ENCODE measurements around the gene CDK11B. TPM values are rescaled to one million over a fixed set of nuclear protein-coding genes. Genes with fewer than 3 reads are reported as not detected.
"Not testable (repeated sequence)": the region's sequence is repeated elsewhere in the genome, so short reads cannot be mapped to it uniquely, and the experiment has no call there.

Gene CDK11B
- polyA plus RNA-seq (2012; ENCODE audit: insufficient read depth, insufficient read length, low read depth) = 163 TPM

DNA sequence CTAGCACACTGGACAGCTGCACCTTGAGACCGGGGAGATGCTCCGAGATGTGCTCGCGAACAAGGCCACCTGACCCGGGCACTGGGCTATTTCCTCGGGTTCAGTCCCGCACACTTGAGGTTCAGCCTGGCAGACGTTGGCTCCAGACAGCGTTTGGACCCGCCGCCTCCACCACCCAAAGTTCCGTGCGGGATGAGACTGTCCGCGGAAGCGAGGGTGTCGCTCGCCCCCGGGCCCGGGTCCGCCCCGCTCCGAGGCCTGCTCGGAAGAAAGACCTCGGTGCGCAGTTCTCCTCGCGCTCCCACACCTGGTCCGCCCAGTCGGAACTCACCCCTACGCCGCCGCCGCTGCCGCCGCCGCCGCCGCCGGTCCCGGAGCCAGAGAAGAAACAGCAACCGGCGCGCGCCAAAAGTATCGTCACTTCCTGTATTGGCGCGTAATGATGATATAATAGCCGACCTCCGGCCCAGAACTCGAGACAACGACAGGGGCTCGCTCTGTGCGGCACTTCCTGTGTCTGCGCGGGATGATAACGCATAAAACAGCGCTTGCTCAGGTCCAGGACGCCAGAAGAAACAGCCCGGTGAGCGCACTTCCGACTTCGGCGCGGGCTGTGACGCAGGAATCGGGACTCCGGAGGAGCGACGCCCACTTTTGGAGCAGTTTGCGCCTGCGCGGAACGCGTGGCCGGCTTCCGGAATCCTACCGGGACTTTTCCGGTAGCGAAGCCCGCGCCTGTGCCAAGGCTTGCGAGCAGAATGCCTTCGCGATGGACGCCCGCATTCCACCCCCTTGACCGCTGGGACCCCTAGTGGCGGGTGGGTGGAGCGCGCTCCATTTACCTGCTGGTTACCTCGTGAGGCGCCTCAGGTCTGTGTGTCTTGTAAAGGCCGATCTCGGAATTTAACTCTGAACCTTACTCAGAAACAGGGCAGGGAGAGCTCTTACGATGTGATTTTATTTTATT lies at the start of gene CDK11B:
CDK11B (minus strand) TSS at position 422 of the 967 bp plus-strand sequence. CDS start 1,519 bp downstream, outside the sequence.
- peak; percentile 97 for DNase-seq
- H3K4me1 ChIP-seq, H3K9me3 ChIP-seq, H3K27me3 ChIP-seq: not testable (repeated sequence)
- Histone ChIP-seq H3K4me3 (ENCODE audit: low read depth, low read length) (peak within 1 kb of the TSS; percentile 53), H3K36me3 (peaks cover 25% of the 10 kb centered on the region)
- TF ChIP-seq, protein P1, sequence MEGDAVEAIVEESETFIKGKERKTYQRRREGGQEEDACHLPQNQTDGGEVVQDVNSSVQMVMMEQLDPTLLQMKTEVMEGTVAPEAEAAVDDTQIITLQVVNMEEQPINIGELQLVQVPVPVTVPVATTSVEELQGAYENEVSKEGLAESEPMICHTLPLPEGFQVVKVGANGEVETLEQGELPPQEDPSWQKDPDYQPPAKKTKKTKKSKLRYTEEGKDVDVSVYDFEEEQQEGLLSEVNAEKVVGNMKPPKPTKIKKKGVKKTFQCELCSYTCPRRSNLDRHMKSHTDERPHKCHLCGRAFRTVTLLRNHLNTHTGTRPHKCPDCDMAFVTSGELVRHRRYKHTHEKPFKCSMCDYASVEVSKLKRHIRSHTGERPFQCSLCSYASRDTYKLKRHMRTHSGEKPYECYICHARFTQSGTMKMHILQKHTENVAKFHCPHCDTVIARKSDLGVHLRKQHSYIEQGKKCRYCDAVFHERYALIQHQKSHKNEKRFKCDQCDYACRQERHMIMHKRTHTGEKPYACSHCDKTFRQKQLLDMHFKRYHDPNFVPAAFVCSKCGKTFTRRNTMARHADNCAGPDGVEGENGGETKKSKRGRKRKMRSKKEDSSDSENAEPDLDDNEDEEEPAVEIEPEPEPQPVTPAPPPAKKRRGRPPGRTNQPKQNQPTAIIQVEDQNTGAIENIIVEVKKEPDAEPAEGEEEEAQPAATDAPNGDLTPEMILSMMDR (IDR thresholded peaks at IDR 0.05; ENCODE audit: low read depth, low read length) = 0 out of 2 replicates have a peak, but pooled peaks have one; percentile 14

DNA sequence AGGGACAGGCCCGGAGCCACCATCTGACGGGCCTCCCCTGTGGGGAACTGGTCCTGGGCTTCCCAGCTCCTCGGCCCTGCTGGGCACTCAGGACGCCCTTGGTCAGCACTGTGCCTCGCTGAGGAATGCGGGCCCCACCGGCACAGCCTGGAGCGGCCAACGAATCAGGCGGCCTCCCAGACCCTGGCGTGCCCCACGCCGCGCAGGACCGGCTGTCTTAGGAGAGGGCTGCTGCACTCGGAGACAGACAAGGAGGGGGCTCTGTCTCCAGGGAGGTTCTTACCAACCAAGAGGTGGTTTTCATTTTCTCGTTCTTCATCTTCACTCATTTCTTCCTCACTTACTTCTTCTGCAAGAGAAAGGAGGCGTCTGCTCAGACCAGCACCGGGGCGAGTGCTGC lies 49.1 kb upstream of the CDK11B start:
- H3K27me3 ChIP-seq; H3K9me3 ChIP-seq; H3K4me3 ChIP-seq (ENCODE audit: low read depth, low read length); DNase-seq; H3K4me1 ChIP-seq; H3K36me3 ChIP-seq: not testable (repeated sequence)

DNA sequence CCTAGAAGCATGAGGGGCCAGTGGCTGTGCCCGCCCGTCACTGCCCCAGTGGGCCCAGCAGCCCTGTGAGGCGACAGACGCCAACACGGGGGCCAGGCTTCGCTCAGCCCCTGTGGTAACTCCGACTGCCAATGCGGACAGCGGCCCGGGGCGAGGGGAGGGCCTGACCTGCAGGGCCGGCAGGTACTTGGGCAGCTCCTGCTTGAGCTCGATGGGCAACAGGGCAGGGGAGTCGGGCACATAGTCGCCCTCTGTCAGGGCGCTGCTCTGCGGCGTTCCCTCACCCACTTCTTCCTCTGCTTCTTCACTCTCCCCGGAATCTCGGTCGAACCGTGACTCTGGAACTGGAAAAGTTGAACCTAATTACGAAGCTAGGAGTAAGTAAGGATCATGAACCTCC lies 48.4 kb upstream of the CDK11B start:
- not testable (repeated sequence) for H3K4me3 ChIP-seq (ENCODE audit: low read depth, low read length); H3K27me3 ChIP-seq; H3K36me3 ChIP-seq; H3K9me3 ChIP-seq; DNase-seq; H3K4me1 ChIP-seq

DNA sequence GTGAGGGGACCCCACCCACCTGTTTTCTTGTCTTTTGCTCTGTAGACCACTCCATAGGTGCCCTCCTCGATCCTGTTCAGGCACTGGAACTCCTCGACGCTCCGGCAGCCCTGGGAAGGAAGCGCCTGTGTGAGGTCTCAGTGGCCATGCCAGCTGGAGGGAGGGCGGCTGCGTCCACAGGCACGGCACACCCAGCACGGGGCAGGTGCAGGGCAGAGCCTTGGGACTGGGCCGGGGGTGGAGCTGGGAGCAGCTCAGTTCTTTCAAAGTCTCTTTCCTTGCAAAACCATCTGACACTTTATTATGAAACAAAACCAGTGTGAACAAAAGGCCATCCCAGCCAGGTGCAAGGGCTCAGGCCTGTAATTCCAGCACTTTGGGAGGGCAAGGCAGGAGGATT lies 46.8 kb upstream of the CDK11B start:
- not testable (repeated sequence) for H3K27me3 ChIP-seq; H3K36me3 ChIP-seq; H3K9me3 ChIP-seq; H3K4me1 ChIP-seq; H3K4me3 ChIP-seq (ENCODE audit: low read depth, low read length); DNase-seq

DNA sequence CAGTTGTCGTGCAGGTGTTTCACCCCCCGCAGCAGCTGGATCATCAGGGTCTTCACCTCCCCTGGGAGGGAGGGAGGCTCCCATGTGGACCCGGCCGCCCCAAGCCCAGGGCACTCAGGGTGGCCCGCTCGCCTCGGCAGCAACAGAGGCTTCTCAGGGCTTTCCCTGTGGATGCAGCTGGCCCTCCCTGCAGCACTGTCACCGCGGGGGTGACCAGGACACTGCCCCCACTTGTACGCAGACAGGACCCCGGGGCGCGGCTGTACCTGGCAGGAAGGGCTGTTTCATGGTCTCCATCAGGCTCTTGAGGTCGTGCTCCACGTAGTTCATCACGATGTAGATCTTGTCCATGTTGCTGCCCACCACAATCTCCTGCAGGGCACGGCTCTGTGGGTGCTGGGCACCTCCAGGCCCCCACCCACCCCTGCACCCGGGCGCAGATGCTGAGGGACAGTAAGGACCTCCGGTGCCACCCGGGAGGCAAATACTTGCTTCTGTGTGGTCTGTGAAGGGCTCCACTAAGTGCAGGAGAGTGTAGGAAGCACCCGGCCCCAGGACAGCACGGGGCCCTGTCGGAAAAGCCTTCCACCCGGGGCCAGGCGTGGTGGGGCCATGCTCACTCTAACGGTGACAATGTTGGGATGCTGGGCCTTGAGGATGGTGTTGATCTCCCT lies 45.6 kb upstream of the CDK11B start:
- H3K9me3 ChIP-seq; H3K4me3 ChIP-seq (ENCODE audit: low read depth, low read length); H3K36me3 ChIP-seq; H3K27me3 ChIP-seq; H3K4me1 ChIP-seq; DNase-seq: not testable (repeated sequence)

DNA sequence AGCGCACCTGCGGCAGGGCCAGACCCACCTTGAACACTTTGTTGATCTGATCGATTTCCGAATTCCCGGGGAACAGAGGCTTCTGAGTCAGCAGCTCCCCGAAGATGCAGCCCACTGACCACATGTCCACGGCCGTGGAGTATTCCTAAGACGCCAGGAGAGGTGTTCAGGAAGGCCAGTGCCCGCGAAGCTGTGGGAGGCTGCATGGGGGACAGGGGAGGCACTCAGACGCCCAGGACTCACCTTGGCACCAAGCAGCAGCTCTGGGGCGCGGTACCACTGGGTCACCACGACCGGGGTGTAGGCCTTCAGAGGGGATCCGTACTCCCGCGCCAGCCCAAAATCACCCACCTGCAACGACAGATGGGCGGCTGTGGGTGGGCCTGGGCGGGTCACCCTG lies 45.0 kb upstream of the CDK11B start:
- Histone ChIP-seq H3K9me3 (no peaks in the 10 kb centered on the region), H3K4me1 (no peaks in the 10 kb centered on the region), H3K27me3 (no peaks in the 10 kb centered on the region)

DNA sequence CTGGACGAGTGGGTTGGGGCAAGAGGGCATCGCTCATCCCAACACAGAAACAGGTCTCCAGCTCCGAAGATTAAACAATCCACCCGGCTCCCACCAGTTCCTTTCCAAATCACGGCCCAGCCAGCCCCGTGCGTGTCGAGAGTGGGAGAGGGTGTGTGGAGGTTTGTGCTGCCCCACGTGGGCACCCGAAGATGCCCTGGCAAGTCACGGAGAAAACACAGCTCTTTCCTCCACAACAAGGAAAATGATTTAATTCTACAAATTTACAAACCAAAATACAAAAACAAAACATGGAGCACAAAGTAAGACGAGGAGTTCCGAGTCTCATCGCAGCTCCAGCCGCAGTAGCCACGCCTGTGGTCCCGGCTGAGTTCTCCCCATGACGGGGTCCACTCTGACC lies 43.7 kb upstream of the CDK11B start:
- not testable (repeated sequence) for H3K4me3 ChIP-seq (ENCODE audit: low read depth, low read length); H3K4me1 ChIP-seq; DNase-seq

More for the DNA sequence above, 45.0 kb upstream of the CDK11B start:
- DNase-seq = no peak
- TF ChIP-seq, protein P1 (IDR thresholded peaks at IDR 0.05; ENCODE audit: low read depth, low read length) = no peak
- no peak overlapping the region for H3K4me3 ChIP-seq (ENCODE audit: low read depth, low read length)
- no peaks in the 10 kb centered on the region for H3K36me3 ChIP-seq

DNA sequence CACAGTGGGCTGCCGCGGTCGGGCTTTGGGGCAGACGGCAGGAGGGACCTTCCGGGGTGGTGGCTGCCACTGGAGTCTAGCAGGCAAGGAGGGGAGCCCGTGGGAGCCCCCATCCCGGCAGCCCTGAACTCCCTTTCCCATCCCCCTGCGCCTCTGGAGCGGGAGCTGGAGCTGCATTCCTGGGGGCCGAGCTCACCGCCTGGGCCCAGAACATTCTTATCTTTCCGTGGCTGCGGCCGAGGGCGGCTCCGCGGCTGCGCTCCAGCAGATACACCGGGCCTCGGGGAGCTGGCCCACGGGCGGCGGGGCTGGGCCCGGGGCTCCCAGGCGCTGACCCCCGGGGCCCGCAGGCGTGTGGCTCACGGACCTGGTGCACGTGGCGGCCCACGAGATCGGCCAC lies 41.8 kb upstream of the CDK11B start:
- not testable (repeated sequence) for DNase-seq; H3K4me3 ChIP-seq (ENCODE audit: low read depth, low read length); H3K4me1 ChIP-seq; H3K27me3 ChIP-seq; H3K36me3 ChIP-seq; H3K9me3 ChIP-seq

More for the DNA sequence above, 43.7 kb upstream of the CDK11B start:
- H3K27me3 ChIP-seq, H3K36me3 ChIP-seq, H3K9me3 ChIP-seq: not testable (repeated sequence)

DNA sequence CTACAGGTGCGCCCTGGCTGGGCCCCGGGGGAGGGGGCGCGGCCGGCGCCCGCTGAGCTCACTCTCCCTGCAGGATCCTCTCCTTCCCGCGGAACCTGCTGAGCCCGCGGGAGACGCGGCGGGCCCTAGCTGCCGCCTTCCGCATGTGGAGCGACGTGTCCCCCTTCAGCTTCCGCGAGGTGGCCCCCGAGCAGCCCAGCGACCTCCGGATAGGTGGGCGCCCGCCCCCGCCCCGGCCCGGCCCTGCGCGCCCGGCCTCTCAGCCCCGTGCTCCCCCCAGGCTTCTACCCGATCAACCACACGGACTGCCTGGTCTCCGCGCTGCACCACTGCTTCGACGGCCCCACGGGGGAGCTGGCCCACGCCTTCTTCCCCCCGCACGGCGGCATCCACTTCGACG lies 41.3 kb upstream of the CDK11B start:
- H3K36me3 ChIP-seq; H3K9me3 ChIP-seq; H3K4me3 ChIP-seq (ENCODE audit: low read depth, low read length); H3K4me1 ChIP-seq; H3K27me3 ChIP-seq; DNase-seq: not testable (repeated sequence)

DNA sequence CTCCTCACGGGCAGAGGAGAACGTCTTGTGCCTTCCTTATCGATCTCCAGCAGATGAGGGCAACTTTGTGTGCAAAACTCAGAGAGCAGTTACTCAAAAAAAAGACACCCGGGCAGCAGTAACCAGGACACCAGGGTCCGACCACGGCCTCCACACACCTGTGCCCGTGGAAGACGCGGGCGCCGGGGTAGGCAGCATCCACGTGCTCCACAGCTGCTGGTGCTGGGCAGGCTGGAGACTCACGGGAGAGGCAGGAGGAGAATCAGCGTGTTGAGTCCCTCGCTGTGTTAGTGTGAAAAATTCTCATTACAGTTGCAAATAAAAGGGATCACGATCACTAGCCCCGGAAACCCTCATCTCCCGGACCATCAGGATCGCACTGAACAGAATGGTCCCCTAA lies 40.3 kb upstream of the CDK11B start:
- H3K4me1 ChIP-seq; H3K9me3 ChIP-seq; H3K4me3 ChIP-seq (ENCODE audit: low read depth, low read length); H3K27me3 ChIP-seq; DNase-seq; H3K36me3 ChIP-seq: not testable (repeated sequence)

DNA sequence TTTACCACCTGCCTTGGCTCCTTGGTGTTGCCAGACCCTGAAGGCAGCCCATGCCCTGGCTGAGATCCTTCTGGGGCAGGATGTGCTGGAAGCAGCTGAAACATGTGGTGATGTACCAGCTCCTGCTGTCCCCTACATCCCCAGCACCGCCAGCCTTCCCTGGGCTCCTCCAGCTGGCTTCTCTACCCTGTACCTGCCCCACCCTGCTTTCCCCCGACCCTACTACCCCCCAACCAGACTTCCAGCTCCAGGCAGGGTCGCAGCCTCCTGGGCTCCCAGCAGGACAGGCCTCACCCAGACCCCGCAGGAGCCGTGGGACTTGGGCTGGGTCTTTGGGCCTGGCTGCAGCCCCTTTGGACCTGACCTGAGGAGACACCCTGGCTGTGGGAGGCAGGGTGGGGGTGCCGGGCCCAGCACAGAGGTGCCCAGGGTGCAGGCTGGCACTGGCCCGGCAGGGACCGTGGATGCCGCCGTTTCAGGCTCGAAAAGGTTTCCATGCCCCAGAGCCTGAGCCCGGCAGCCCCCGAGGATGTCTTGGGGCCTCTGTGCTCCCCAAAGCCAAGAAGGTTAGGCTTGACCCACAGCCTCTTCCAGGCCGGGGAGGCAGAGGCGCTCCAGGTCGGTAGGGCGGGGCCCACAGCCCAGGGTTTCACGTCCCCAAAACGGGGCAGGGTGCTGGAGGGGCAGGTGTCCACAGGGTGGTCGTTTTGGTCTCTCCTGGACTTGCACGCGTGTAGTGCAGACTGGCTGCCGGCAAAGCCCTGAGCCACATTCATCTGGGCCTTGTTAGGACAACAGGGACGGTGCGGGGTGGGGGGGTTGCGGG lies 38.8 kb upstream of the CDK11B start:
- not testable (repeated sequence) for H3K4me1 ChIP-seq; H3K36me3 ChIP-seq; H3K27me3 ChIP-seq; H3K4me3 ChIP-seq (ENCODE audit: low read depth, low read length); H3K9me3 ChIP-seq; DNase-seq

DNA sequence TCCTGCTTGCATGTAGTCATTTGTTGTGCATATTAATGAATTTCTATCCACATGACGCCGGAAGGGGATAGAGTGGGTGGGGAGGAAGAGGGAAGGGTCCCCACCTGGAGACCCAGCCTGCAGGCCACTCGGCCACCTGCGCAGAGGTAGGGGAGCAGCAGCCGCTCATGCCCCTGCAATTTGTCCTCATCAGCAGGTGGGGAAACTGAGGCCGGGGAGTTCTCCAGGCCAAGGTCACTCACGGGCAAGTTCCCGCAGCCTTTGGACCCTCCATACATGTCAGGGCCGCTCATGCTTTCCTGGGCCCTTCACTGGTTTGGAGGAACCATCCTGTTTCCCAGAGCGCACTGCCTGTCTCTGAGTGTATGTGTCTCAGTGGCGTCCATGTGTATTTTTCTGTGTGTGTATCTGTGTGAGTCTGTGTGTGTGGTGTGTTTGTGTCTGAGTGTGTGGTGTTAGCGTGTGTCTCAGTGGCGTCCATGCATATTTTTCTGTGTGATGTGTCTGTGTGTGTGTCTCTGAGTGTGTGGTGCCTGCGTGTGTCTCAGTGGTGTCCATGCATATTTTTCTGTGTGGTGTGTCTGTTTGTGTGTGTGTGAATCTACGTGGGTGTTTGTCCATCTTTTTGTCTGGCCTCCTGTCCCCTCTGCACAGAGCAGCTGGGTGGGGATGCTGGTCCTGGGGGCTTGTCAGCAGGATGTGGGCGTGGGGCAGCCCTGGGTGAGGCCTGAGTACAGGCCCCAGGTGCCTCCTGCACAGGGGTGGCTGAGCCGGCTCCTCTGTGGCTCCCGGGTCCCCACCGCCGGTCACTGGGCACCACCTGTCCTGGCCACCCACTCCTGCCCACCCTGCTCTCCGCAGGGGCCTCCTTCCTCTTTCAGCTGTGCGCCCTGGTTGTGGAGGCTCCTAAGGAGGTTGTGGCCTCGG lies 37.9 kb upstream of the CDK11B start:
- DNase-seq; H3K27me3 ChIP-seq; H3K4me1 ChIP-seq; H3K4me3 ChIP-seq (ENCODE audit: low read depth, low read length); H3K36me3 ChIP-seq; H3K9me3 ChIP-seq: not testable (repeated sequence)
